ENCODE results near the gene ZNF644.

GRCh38 chr1:91005285-91005684 is 16.6 kb downstream of the ZNF644 start:
- TF ChIP-seq CTCF (IDR thresholded peaks at IDR 0.05): no peak
- TF ChIP-seq POLR2A (IDR thresholded peaks at IDR 0.05): no peak
- no peak for TF ChIP-seq POLR2AphosphoS5 (IDR thresholded peaks at IDR 0.05)
- TF ChIP-seq EP300 (IDR thresholded peaks at IDR 0.05): no peak

All from suprapubic skin (tissue), 4 donors.